ENCODE results near the gene CTBP1. TPM values are rescaled to one million over a fixed set of nuclear protein-coding genes. Genes with fewer than 3 reads are reported as not detected.

Gene CTBP1
- total and polyA plus RNA-seq, 8 donors, result 91.5 to 131 (median 109) TPM

- H3K27ac ChIP-seq, result peak overlapping the region; percentile 80 to 89 (median 82)
- no peaks in the 10 kb centered on the region for H3K36me3 ChIP-seq
- TF ChIP-seq, protein P1, sequence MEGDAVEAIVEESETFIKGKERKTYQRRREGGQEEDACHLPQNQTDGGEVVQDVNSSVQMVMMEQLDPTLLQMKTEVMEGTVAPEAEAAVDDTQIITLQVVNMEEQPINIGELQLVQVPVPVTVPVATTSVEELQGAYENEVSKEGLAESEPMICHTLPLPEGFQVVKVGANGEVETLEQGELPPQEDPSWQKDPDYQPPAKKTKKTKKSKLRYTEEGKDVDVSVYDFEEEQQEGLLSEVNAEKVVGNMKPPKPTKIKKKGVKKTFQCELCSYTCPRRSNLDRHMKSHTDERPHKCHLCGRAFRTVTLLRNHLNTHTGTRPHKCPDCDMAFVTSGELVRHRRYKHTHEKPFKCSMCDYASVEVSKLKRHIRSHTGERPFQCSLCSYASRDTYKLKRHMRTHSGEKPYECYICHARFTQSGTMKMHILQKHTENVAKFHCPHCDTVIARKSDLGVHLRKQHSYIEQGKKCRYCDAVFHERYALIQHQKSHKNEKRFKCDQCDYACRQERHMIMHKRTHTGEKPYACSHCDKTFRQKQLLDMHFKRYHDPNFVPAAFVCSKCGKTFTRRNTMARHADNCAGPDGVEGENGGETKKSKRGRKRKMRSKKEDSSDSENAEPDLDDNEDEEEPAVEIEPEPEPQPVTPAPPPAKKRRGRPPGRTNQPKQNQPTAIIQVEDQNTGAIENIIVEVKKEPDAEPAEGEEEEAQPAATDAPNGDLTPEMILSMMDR (IDR thresholded peaks at IDR 0.05), result no peak
- 0 to 1% methylated on average over 47 of the region's 47 CpGs for WGBS, 2 donors
- DNase-seq, result peak; percentile 47 to 80 (median 68)
- H3K4me3 ChIP-seq, result peak overlapping the region; percentile 77 to 98 (median 88)
- no peaks in the 10 kb centered on the region for H3K9me3 ChIP-seq
- intact Hi-C loops (cut with DNase I), result no loop called here
- ATAC-seq, result peak; percentile 23 to 41 (median 31)
- peaks cover 17 to 40% (median 28%) of the 10 kb centered on the region in 3 donors for H3K4me1 ChIP-seq
- no peak for FAIRE-seq
- H3K27me3 ChIP-seq, result no peaks in the 10 kb centered on the region
Observed at GRCh38 chr4:1290165-1290977, 41.4 kb upstream of the CTBP1 start.

GRCh38 chr4:1289207-1290164 lies 40.6 kb upstream of the CTBP1 start, which contains the start of gene MAEA:
MAEA (plus strand) TSS chr4:1289891; CDS start chr4:1289914, 23 bp downstream.
- peak within 1 kb of the TSS; percentile 80 to 89 (median 82) for H3K27ac ChIP-seq
- TF ChIP-seq, protein P1 (IDR thresholded peaks at IDR 0.05), result no peak
- 1 to 2% methylated on average over 82 to 95 of the region's 95 CpGs for WGBS, 2 donors
- intact Hi-C loops (cut with DNase I), result no loop called here
- FAIRE-seq, result peak; percentile 59
- no peaks in the 10 kb centered on the region for H3K9me3 ChIP-seq
- ATAC-seq, result peak; percentile 96 to 97 (median 97)
- DNase-seq, result peak; percentile 96 to 99 (median 98)
- peaks cover 16 to 34% (median 28%) of the 10 kb centered on the region in 3 donors for H3K4me1 ChIP-seq
- no peaks in the 10 kb centered on the region for H3K27me3 ChIP-seq
- H3K36me3 ChIP-seq, result no peaks in the 10 kb centered on the region
- peak within 1 kb of the TSS; percentile 77 to 98 (median 88) for H3K4me3 ChIP-seq

DNA sequence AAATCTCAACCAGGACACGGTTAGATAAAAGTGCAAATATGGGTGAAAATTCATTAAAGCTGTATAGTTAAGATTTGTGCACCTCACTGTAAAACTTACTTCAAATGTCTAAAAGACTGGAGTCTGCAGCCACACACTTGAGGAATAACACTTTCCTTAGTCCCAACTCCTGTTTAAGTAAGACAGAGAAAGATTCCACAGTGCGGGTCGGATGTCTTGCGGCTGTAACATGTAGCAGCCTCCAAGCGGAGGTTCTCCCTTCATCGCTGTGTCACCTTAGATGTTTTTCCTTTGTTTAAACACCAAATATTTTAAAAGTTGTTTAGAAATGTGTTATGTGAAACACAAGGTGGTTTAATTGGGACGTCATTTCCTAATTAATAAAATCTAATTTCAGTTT lies 39.9 kb upstream of the CTBP1 start:
- intact Hi-C loops (cut with DNase I), result no loop called here

DNA sequence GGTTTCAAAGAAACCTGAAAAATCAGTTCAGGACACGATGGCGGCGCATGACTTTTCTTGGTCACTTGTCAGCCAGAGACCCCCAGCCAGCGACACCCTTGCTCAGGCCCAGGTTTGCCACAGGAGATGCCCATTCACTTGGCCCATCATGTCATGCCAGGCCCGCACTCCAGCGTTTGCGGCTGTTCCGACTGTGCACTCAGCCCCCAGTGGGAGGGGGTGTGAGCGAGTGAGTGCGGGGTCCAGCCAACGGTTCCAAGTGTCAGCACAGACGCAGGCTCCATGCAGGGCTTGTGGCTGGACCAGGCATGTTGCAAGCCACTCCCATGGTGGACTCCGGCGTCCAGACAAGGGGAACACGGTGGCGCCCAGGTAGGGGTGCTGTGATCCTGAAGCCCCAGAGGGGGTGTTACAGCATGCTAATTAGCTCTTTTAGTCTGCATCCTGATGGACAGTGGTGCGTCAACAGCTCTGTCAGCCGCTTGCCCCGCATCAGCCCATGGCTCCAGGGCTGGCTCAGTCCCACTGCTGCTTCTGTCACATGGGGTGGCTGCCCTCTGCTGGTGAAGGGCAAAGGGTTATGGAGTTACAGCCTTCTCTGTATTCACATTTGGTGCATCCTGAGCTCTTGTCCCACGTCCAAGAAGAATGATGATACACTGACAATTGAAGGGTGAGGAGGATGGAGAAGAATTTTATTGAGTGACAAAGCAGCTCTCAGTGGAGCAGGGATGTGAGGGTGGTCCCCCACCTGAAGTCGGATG lies 37.0 kb upstream of the CTBP1 start:
- Histone ChIP-seq H3K4me3 (no peak overlapping the region), H3K27me3 (no peaks in the 10 kb centered on the region), H3K36me3 (no peaks in the 10 kb centered on the region), H3K9me3 (no peaks in the 10 kb centered on the region), H3K27ac (no peak overlapping the region), H3K4me1 (peaks cover 0 to 7% (median 3%) of the 10 kb centered on the region in 3 donors)
- TF ChIP-seq, protein P1 (IDR thresholded peaks at IDR 0.05), result no peak
- intact Hi-C loops (cut with DNase I), result no loop called here
- 81 to 83% methylated on average over 21 of the region's 21 CpGs for WGBS, 2 donors
- no peak for ATAC-seq
- no peak for DNase-seq
- FAIRE-seq, result no peak

More for the DNA sequence above, 39.9 kb upstream of the CTBP1 start:
- DNase-seq, result no peak
- TF ChIP-seq, protein P1 (IDR thresholded peaks at IDR 0.05), result no peak
- FAIRE-seq, result no peak
- H3K27ac ChIP-seq, result peak overlapping the region in 2 of 4 donors; percentile 82 to 83
- ATAC-seq, result no peak
- peak overlapping the region in 2 of 4 donors; percentile 91 to 98 for H3K4me3 ChIP-seq
- no peaks in the 10 kb centered on the region for H3K9me3 ChIP-seq
- H3K36me3 ChIP-seq, result no peaks in the 10 kb centered on the region
- 70% methylated on average over 7 of the region's 7 CpGs for WGBS, 2 donors
- H3K27me3 ChIP-seq, result no peaks in the 10 kb centered on the region
- H3K4me1 ChIP-seq, result peaks cover 9 to 27% (median 21%) of the 10 kb centered on the region in 3 donors

All from pancreas (tissue), 10 donors.